K562 (cell line): ENCODE data around the gene IL1B.

Experiments used
- CEBPB ChIP-seq: fragments of 450-650 bp; IDR thresholded peaks from 2 replicates; pipeline ENCODE4 v1.6.1; 2016; ENCODE audit warnings: missing genetic modification characterization, missing compliant biosample characterization
- GABPA ChIP-seq: fragments of 200-800 bp; sonication (Bioruptor generic); conservative IDR thresholded peaks from 2 replicates; pipeline ENCODE4 v1.6.1; 2016; ENCODE audit warnings: low read depth, missing genetic modification characterization, missing compliant biosample characterization
- POLR2A ChIP-seq: fragments of 450-650 bp; conservative IDR thresholded peaks from 2 replicates; pipeline ENCODE4 v1.6.1; 2016
- RCOR1 ChIP-seq, 2 experiments: IDR thresholded peaks; 2 replicates each; pipeline ENCODE4 v1.6.1; 2012; ENCODE audit warnings: low read depth in 2 of 2, low read length in 2 of 2, borderline replicate concordance in 1 of 2, improper control_type of control experiment in 1 of 2
- XRCC3 ChIP-seq: fragments of 450-650 bp; IDR thresholded peaks from 2 replicates; pipeline ENCODE4 v1.6.1; 2017; ENCODE audit warnings: mild to moderate bottlenecking, moderate library complexity
- ZKSCAN8 ChIP-seq: fragments of 200-800 bp; sonication (Bioruptor generic); IDR thresholded peaks from 2 replicates; pipeline ENCODE4 v1.6.1; 2016; ENCODE audit warnings: missing genetic modification characterization, missing compliant biosample characterization
- TF ChIP-seq, protein P1 (sequence below): IDR thresholded peaks from 2 replicates; pipeline ENCODE4 v1.6.1; 2012; ENCODE audit warnings: low read depth, low read length, improper control_type of control experiment, borderline replicate concordance
- TF ChIP-seq, protein P2 (sequence below), 3 experiments: fragments of 200-800 bp in 1 of 3; fragments of 250-450 bp in 1 of 3; fragments of 450-650 bp in 1 of 3; sonication (Bioruptor Pico) in 1 of 3; sonication (Bioruptor generic) in 1 of 3; formaldehyde crosslinking in 1 of 3; IDR thresholded peaks; 2 replicates each; pipeline versions ENCODE4 v1.6.1 to v1.8.0; 2016 to 2022; ENCODE audit warnings: mild to moderate bottlenecking in 2 of 3, missing genetic modification characterization in 2 of 3, missing compliant biosample characterization in 1 of 3, moderate library complexity in 1 of 3
- TF ChIP-seq, protein P3 (sequence below): sonication (generic); formaldehyde crosslinking; IDR thresholded peaks from 2 replicates; pipeline ENCODE4 v1.9.0; 2022; ENCODE audit warnings: mild to moderate bottlenecking, missing genetic modification reagents
- TF ChIP-seq, protein P4 (sequence below): fragments of 200-800 bp; sonication (Bioruptor generic); IDR thresholded peaks from 2 replicates; pipeline ENCODE4 v1.6.1; 2017; ENCODE audit warnings: missing genetic modification characterization, missing compliant biosample characterization
- TF ChIP-seq, protein P5 (sequence below): fragments of 250-450 bp; sonication (Bioruptor Pico); IDR thresholded peaks from 2 replicates; pipeline ENCODE4 v1.4.0; 2020; ENCODE audit warnings: mild to moderate bottlenecking, moderate library complexity, borderline replicate concordance
- TF ChIP-seq, protein P6 (sequence below): fragments of 250-450 bp; sonication (Bioruptor Pico); IDR thresholded peaks from 2 replicates; pipeline ENCODE4 v1.5.0; 2020; ENCODE audit warnings: mild to moderate bottlenecking, borderline replicate concordance

DNA sequence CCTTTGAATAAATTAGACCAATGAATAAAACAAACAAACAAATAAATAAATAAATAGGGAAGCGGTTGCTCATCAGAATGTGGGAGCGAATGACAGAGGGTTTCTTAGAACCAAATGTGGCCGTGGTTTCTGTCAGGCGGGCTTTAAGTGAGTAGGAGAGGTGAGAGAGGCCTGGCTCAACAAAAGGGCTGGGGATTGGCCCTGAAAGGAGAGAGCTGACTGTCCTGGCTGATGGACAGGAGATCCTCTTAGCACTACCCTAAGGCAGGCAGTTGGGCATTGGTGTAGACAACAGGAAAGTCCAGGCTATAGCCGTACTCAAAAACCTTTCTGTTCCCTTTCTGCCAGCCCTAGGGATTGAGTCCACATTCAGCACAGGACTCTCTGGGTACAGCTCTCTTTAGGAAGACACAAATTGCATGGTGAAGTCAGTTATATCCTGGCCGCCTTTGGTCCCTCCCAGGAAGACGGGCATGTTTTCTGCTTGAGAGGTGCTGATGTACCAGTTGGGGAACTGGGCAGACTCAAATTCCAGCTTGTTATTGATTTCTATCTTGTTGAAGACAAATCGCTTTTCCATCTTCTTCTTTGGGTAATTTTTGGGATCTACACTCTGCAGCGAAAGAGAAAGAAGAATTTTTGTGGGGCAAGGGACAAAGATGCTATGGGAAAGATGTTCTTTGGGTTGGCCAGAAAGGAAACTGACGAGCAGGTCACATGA, 6.5 kb downstream of the IL1B start:
- TF ChIP-seq, protein P1, sequence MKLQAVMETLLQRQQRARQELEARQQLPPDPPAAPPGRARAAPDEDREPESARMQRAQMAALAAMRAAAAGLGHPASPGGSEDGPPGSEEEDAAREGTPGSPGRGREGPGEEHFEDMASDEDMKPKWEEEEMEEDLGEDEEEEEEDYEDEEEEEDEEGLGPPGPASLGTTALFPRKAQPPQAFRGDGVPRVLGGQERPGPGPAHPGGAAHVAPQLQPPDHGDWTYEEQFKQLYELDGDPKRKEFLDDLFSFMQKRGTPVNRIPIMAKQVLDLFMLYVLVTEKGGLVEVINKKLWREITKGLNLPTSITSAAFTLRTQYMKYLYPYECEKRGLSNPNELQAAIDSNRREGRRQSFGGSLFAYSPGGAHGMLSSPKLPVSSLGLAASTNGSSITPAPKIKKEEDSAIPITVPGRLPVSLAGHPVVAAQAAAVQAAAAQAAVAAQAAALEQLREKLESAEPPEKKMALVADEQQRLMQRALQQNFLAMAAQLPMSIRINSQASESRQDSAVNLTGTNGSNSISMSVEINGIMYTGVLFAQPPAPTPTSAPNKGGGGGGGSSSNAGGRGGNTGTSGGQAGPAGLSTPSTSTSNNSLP: no peak
- TF ChIP-seq, protein P2, sequence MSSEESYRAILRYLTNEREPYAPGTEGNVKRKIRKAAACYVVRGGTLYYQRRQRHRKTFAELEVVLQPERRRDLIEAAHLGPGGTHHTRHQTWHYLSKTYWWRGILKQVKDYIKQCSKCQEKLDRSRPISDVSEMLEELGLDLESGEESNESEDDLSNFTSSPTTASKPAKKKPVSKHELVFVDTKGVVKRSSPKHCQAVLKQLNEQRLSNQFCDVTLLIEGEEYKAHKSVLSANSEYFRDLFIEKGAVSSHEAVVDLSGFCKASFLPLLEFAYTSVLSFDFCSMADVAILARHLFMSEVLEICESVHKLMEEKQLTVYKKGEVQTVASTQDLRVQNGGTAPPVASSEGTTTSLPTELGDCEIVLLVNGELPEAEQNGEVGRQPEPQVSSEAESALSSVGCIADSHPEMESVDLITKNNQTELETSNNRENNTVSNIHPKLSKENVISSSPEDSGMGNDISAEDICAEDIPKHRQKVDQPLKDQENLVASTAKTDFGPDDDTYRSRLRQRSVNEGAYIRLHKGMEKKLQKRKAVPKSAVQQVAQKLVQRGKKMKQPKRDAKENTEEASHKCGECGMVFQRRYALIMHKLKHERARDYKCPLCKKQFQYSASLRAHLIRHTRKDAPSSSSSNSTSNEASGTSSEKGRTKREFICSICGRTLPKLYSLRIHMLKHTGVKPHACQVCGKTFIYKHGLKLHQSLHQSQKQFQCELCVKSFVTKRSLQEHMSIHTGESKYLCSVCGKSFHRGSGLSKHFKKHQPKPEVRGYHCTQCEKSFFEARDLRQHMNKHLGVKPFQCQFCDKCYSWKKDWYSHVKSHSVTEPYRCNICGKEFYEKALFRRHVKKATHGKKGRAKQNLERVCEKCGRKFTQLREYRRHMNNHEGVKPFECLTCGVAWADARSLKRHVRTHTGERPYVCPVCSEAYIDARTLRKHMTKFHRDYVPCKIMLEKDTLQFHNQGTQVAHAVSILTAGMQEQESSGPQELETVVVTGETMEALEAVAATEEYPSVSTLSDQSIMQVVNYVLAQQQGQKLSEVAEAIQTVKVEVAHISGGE (CRISPR knock-in tag; IDR thresholded peaks at IDR 0.05): no peak
- TF ChIP-seq RCOR1 (IDR thresholded peaks at IDR 0.05; ENCODE audit: borderline replicate concordance in 1 of 2, low read depth in 2 of 2, low read length in 2 of 2) (no peak), POLR2A (no peak), GABPA (tag) (no peak), ZKSCAN8 (CRISPR knock-in tag) (no peak), XRCC3 (no peak), CEBPB (tag) (no peak)
- TF ChIP-seq, protein P3, sequence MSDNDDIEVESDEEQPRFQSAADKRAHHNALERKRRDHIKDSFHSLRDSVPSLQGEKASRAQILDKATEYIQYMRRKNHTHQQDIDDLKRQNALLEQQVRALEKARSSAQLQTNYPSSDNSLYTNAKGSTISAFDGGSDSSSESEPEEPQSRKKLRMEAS: no peak
- TF ChIP-seq, protein P4, sequence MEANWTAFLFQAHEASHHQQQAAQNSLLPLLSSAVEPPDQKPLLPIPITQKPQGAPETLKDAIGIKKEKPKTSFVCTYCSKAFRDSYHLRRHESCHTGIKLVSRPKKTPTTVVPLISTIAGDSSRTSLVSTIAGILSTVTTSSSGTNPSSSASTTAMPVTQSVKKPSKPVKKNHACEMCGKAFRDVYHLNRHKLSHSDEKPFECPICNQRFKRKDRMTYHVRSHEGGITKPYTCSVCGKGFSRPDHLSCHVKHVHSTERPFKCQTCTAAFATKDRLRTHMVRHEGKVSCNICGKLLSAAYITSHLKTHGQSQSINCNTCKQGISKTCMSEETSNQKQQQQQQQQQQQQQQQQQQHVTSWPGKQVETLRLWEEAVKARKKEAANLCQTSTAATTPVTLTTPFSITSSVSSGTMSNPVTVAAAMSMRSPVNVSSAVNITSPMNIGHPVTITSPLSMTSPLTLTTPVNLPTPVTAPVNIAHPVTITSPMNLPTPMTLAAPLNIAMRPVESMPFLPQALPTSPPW: no peak
- TF ChIP-seq, protein P5, sequence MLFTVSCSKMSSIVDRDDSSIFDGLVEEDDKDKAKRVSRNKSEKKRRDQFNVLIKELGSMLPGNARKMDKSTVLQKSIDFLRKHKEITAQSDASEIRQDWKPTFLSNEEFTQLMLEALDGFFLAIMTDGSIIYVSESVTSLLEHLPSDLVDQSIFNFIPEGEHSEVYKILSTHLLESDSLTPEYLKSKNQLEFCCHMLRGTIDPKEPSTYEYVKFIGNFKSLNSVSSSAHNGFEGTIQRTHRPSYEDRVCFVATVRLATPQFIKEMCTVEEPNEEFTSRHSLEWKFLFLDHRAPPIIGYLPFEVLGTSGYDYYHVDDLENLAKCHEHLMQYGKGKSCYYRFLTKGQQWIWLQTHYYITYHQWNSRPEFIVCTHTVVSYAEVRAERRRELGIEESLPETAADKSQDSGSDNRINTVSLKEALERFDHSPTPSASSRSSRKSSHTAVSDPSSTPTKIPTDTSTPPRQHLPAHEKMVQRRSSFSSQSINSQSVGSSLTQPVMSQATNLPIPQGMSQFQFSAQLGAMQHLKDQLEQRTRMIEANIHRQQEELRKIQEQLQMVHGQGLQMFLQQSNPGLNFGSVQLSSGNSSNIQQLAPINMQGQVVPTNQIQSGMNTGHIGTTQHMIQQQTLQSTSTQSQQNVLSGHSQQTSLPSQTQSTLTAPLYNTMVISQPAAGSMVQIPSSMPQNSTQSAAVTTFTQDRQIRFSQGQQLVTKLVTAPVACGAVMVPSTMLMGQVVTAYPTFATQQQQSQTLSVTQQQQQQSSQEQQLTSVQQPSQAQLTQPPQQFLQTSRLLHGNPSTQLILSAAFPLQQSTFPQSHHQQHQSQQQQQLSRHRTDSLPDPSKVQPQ: no peak
- TF ChIP-seq, protein P6, sequence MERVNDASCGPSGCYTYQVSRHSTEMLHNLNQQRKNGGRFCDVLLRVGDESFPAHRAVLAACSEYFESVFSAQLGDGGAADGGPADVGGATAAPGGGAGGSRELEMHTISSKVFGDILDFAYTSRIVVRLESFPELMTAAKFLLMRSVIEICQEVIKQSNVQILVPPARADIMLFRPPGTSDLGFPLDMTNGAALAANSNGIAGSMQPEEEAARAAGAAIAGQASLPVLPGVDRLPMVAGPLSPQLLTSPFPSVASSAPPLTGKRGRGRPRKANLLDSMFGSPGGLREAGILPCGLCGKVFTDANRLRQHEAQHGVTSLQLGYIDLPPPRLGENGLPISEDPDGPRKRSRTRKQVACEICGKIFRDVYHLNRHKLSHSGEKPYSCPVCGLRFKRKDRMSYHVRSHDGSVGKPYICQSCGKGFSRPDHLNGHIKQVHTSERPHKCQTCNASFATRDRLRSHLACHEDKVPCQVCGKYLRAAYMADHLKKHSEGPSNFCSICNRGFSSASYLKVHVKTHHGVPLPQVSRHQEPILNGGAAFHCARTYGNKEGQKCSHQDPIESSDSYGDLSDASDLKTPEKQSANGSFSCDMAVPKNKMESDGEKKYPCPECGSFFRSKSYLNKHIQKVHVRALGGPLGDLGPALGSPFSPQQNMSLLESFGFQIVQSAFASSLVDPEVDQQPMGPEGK: no peak
